GM12875 (cell line): ENCODE results near the gene ZNF337.
A peak's percentile ranks its signal among the peaks of the same experiment; 100 is the strongest.

Experiments used
- H3K4me3 ChIP-seq: one replicate; pipeline ENCODE4 v1.5.1; 2011; ENCODE audit warnings: low read depth, low read length, control low read depth
- CTCF ChIP-seq: IDR thresholded peaks from 2 replicates; pipeline ENCODE4 v1.5.1; 2011; ENCODE audit warnings: low read depth, mild to moderate bottlenecking, control low read depth, inconsistent platforms, low read length, moderate library complexity, borderline replicate concordance; ENCODE audit not compliant: insufficient read depth

The ZNF337 gene

GRCh38 chr20:25624500-25624939 is 72.1 kb downstream of the ZNF337 start:
- peak overlapping the region; percentile 58 for H3K4me3 ChIP-seq

More at GRCh38 chr20:25624500-25624939, 72.1 kb downstream of the ZNF337 start:
- TF ChIP-seq CTCF, result no peak
